Measurements from ENCODE around the gene MAGIX. TPM values are rescaled to one million over a fixed set of nuclear protein-coding genes. Genes with fewer than 3 reads are reported as not detected.

MAGIX gene
- total RNA-seq (1.0 and 1.7 TPM in 2 replicates), polyA plus RNA-seq (0.34 and 0.40 TPM in 2 replicates), polyA minus RNA-seq (ENCODE audit: low replicate concordance) (0.07 TPM in 1 of 2 replicates, not detected in the other)
- polyA plus RNA-seq (2012): 0.66 and 0.88 TPM in 2 replicates

- peak within 1 kb of the TSS; percentile 62 for H3K9ac ChIP-seq (ENCODE audit: insufficient read depth, low read length)
- TF ChIP-seq, protein P1, sequence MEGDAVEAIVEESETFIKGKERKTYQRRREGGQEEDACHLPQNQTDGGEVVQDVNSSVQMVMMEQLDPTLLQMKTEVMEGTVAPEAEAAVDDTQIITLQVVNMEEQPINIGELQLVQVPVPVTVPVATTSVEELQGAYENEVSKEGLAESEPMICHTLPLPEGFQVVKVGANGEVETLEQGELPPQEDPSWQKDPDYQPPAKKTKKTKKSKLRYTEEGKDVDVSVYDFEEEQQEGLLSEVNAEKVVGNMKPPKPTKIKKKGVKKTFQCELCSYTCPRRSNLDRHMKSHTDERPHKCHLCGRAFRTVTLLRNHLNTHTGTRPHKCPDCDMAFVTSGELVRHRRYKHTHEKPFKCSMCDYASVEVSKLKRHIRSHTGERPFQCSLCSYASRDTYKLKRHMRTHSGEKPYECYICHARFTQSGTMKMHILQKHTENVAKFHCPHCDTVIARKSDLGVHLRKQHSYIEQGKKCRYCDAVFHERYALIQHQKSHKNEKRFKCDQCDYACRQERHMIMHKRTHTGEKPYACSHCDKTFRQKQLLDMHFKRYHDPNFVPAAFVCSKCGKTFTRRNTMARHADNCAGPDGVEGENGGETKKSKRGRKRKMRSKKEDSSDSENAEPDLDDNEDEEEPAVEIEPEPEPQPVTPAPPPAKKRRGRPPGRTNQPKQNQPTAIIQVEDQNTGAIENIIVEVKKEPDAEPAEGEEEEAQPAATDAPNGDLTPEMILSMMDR (conservative IDR thresholded peaks at IDR 0.05 in 1 of 2, IDR thresholded peaks at IDR 0.05 in 1 of 2; ENCODE audit: low read depth in 1 of 2, low read length in 2 of 2): no peak
- TF ChIP-seq EZH2 (IDR thresholded peaks at IDR 0.05; ENCODE audit: low read length, missing control alignments): no peak
- H3K36me3 ChIP-seq (ENCODE audit: control insufficient read depth, insufficient read depth, low read length): no peaks in the 10 kb centered on the region
- H3K4me1 ChIP-seq (ENCODE audit: control insufficient read depth, extremely low read depth, insufficient read depth, low read length): peaks cover 3% of the 10 kb centered on the region
- DNase-seq (ENCODE audit: low read depth in 2 of 2): no peak
- peak within 1 kb of the TSS; percentile 46 for H2AFZ ChIP-seq (ENCODE audit: low read length)
- H3K9me3 ChIP-seq (ENCODE audit: control insufficient read depth, insufficient read depth, low read depth, low read length): no peaks in the 10 kb centered on the region
- H4K20me1 ChIP-seq (ENCODE audit: control insufficient read depth, extremely low read depth, insufficient read depth, low read length): no peaks in the 10 kb centered on the region
- peak within 1 kb of the TSS in 3 of 4 experiments; percentile 4 to 39 (median 21) for H3K4me3 ChIP-seq (replicated peaks in 1 of 4; ENCODE audit: control extremely low read depth in 1 of 4, insufficient read depth in 1 of 4, low read depth in 3 of 4, low read length in 4 of 4)
- no peaks in the 10 kb centered on the region for H3K27me3 ChIP-seq (ENCODE audit: control insufficient read depth, insufficient read depth, low read length)
- peak within 1 kb of the TSS; percentile 27 for H3K27ac ChIP-seq (ENCODE audit: insufficient read depth, low read length)
- H3K79me2 ChIP-seq (ENCODE audit: control insufficient read depth, insufficient read depth, low read length): no peaks in the 10 kb centered on the region
- H3K4me2 ChIP-seq (ENCODE audit: extremely low read depth, insufficient read depth, low read length): peak within 1 kb of the TSS; percentile 44
These were observed at the start of gene MAGIX for GRCh38 chrX:49162620-49163019. Gene MAGIX, plus strand, starts transcription at chrX:49162758. Its CDS starts 132 bp downstream, at chrX:49162890.

DNA sequence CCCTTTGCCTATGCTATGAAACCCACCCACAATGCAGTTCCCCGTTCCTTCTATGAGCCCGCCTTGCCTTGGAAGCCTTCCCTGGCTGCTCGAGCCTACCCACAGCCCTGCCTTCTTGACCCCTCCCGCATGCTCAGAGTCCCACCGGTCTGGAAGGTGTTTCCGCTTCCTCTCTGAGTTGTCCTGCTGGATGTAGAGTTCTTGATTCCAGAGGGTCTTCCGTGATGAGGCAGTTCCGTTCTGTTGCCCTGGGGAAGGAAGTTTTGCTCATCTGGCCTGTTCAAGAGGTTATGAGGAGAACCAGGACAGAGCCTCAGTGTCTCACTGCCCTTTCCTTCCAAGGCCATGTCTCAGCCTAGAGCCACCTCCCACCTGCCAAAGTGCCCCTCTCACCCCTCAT is 46.5 kb upstream of the MAGIX start:
- Histone ChIP-seq H3K4me1 (ENCODE audit: control insufficient read depth, extremely low read depth, insufficient read depth, low read length) (no peaks in the 10 kb centered on the region), H3K4me2 (ENCODE audit: extremely low read depth, insufficient read depth, low read length) (no peak overlapping the region), H3K9ac (ENCODE audit: insufficient read depth, low read length) (no peak overlapping the region), H3K79me2 (ENCODE audit: control insufficient read depth, insufficient read depth, low read length) (no peaks in the 10 kb centered on the region), H3K36me3 (ENCODE audit: control insufficient read depth, insufficient read depth, low read length) (peaks cover 7% of the 10 kb centered on the region), H4K20me1 (ENCODE audit: control insufficient read depth, extremely low read depth, insufficient read depth, low read length) (no peaks in the 10 kb centered on the region), H3K27ac (ENCODE audit: insufficient read depth, low read length) (no peak overlapping the region), H3K27me3 (ENCODE audit: control insufficient read depth, insufficient read depth, low read length) (no peaks in the 10 kb centered on the region), H2AFZ (ENCODE audit: low read length) (no peak overlapping the region), H3K9me3 (ENCODE audit: control insufficient read depth, insufficient read depth, low read depth, low read length) (no peaks in the 10 kb centered on the region), H3K4me3 (replicated peaks in 1 of 4; ENCODE audit: control extremely low read depth in 1 of 4, insufficient read depth in 1 of 4, low read depth in 3 of 4, low read length in 4 of 4) (no peak overlapping the region)
- TF ChIP-seq, protein P1 (conservative IDR thresholded peaks at IDR 0.05 in 1 of 2, IDR thresholded peaks at IDR 0.05 in 1 of 2; ENCODE audit: low read depth in 1 of 2, low read length in 2 of 2): no peak
- TF ChIP-seq EZH2 (IDR thresholded peaks at IDR 0.05; ENCODE audit: low read length, missing control alignments): no peak
- no peak for DNase-seq (ENCODE audit: low read depth in 2 of 2)

DNA sequence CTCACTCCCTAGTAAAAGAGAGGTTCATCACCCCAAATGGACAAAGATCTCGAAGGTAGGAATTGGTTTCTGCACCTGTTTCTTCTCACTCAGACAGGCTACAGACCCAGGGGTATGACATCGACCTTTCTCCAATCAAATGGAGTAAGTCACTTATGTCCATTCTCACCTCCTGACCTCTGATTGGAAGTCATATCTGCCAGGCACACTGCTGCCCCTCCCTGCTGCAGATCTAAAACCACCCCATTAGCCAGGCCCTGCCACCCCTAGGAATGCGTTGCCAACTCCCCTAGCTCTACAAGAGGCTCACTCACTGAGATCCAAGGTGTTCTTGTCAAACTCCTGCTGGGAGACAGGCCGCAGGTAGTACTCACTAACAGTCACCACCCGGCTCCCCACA is 45.8 kb upstream of the MAGIX start:
- Histone ChIP-seq H3K4me2 (ENCODE audit: extremely low read depth, insufficient read depth, low read length) (no peak overlapping the region), H3K4me1 (ENCODE audit: control insufficient read depth, extremely low read depth, insufficient read depth, low read length) (no peaks in the 10 kb centered on the region), H3K36me3 (ENCODE audit: control insufficient read depth, insufficient read depth, low read length) (peaks cover 7% of the 10 kb centered on the region), H3K9me3 (ENCODE audit: control insufficient read depth, insufficient read depth, low read depth, low read length) (no peaks in the 10 kb centered on the region), H3K27me3 (ENCODE audit: control insufficient read depth, insufficient read depth, low read length) (no peaks in the 10 kb centered on the region), H4K20me1 (ENCODE audit: control insufficient read depth, extremely low read depth, insufficient read depth, low read length) (no peaks in the 10 kb centered on the region), H3K4me3 (replicated peaks in 1 of 4; ENCODE audit: control extremely low read depth in 1 of 4, insufficient read depth in 1 of 4, low read depth in 3 of 4, low read length in 4 of 4) (no peak overlapping the region), H3K79me2 (ENCODE audit: control insufficient read depth, insufficient read depth, low read length) (no peaks in the 10 kb centered on the region), H3K27ac (ENCODE audit: insufficient read depth, low read length) (no peak overlapping the region), H3K9ac (ENCODE audit: insufficient read depth, low read length) (no peak overlapping the region), H2AFZ (ENCODE audit: low read length) (no peak overlapping the region)
- DNase-seq (ENCODE audit: low read depth in 2 of 2): no peak
- TF ChIP-seq EZH2 (IDR thresholded peaks at IDR 0.05; ENCODE audit: low read length, missing control alignments): no peak
